ENCODE data around the gene PTPRE.

DNA sequence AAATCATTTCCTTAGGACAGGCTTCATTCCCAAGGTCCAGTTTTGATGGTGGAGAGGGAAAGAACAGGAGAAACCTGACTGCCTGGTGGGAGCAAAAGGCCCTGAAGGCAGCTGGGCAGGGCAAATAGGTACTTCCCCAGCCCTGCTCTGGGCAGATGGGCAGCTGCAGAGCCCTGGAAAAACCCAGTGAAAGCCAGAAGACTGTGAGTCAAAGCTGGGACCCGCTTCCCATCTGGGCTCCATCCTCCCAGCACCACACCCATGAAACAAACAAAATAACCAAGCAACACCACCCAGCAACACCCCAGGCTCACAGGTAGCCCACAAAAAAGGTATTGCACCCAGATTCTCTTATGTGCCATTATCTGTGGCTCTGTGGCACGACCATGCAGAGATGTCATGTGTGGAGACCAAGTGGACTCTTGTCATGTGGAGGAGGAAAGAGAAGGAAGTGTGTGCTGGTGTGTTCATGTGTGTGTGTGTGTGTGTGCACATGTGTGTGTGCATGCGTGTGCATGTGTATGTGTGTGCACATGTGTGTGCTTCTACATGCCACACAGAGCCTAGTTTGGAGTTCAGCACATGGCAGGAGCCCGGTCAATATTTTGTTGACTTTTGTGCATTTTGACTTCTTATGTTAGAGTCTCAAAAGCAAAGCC, 24.0 kb upstream of the PTPRE start:
- TF ChIP-seq, protein P1, sequence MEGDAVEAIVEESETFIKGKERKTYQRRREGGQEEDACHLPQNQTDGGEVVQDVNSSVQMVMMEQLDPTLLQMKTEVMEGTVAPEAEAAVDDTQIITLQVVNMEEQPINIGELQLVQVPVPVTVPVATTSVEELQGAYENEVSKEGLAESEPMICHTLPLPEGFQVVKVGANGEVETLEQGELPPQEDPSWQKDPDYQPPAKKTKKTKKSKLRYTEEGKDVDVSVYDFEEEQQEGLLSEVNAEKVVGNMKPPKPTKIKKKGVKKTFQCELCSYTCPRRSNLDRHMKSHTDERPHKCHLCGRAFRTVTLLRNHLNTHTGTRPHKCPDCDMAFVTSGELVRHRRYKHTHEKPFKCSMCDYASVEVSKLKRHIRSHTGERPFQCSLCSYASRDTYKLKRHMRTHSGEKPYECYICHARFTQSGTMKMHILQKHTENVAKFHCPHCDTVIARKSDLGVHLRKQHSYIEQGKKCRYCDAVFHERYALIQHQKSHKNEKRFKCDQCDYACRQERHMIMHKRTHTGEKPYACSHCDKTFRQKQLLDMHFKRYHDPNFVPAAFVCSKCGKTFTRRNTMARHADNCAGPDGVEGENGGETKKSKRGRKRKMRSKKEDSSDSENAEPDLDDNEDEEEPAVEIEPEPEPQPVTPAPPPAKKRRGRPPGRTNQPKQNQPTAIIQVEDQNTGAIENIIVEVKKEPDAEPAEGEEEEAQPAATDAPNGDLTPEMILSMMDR (conservative IDR thresholded peaks at IDR 0.05), result no peak
- no peak for TF ChIP-seq ZFX (IDR thresholded peaks at IDR 0.05)

Measured in C4-2B (cell line).